NOMO-1 (cell line): ENCODE results near the gene CABCOCO1.

ENCODE experiments used
- DNase-seq, 2 experiments: peaks; one replicate each; lab custom pipeline; 2025; ENCODE audit not compliant: unreplicated experiment in 2 of 2; lab: John Stamatoyannopoulos, UW

Gene CABCOCO1

DNA sequence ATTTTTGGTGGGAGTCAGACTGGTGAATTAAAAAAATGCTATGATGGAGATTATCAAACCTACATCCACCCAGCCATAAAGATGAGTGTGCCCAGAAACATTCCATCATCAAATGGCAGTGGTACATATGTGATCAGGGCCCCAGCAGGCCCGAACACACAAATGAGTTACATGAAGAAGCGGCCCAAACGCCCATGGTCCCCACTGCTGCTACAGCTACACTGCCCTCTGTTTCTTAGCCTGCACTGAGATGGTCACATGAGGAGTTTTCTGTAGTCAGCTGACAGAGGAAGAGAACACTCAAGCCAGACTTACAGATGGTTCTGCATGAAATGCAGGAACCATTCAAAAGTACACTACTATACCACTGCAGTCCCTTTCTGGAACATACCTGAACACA is 142.4 kb downstream of the CABCOCO1 start:
- no peak for DNase-seq

DNA sequence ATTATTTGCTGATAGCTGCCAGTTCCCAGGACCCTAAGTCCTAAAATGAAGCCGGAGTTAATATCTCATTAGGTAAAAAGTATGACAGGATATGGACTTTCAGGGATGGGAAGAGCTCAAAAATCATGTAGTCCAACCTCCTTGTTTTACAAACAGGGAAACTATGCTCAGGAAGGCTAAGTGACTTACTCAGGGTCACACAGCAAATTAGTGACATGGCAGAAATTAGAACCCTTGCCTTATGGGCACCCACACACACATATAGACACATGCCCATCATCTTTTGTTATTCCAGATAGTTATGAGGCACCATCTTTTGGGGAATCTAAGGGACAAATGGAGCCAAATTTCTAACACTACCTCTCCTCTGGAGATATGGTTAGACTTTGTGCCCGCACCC is 147.5 kb downstream of the CABCOCO1 start:
- no peak for DNase-seq

DNA sequence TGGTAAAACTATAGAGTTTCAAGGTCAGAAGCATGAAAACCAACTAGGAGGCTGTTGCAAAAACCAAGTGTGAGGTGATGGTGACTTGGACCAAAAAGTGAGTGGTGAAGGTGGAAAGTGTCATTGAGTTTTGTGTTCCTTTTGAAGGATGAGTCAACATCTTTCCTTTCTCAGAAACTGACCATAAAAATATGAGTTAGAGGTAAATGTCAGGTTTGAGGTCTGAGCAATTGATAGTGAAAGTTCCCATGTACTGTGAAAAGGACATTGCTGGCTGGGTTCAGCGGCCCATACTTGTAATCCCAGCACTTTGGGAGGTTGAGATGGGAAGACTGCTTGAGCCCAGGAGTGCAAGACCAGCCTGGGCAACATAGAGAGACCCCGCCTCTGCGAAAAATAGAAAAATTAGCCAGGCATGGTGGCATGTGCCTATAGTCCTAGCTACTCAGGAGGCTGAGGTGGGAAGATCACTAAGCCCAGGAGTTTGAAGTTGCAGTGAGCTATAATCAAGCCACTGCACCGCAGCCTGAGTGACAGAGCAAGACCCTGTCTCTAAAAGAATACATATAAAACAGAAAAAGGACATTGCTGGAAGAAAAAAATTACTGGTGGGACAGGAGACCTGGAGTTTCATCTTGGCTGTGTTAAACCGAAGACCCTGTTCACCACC is 149.5 kb downstream of the CABCOCO1 start:
- DNase-seq = no peak

DNA sequence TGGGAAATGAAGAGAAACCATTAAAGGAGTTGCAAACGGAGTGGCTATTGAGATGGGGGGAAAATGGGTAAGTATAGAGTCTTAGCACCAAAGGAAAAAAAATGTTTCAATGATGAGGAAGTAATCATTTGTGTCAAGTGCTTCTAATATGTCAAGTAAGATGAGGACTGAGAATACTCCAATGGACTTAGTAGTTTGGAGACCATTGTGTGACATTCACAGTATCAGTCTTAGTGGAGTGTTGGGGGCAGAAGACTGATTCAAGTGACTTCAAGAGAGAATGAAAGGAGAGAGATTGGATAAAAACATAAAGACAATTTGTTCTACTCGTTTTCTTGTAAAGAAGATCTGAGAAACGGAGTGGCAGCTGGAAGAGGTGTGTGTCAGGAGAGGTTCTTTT is 150.2 kb downstream of the CABCOCO1 start:
- DNase-seq = no peak

DNA sequence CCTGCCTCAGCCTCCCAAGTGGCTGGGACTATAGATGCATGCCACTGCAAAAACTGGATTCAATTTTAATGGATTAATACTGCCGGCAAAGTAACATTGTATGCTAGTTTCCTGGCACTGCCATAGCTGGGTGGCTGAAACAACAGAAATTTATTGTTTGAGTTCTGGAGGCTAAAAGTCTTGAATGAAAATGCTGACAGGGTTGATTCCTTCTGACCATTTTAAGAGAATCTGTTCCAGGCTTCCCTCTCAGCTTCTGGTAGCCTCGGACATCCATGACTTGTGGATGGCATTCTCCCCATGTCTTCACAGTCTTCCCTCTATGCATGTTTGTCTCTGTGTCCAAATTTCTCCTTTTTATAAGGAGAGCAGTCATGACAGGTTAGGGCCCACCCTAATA is 151.4 kb downstream of the CABCOCO1 start:
- DNase-seq = no peak

DNA sequence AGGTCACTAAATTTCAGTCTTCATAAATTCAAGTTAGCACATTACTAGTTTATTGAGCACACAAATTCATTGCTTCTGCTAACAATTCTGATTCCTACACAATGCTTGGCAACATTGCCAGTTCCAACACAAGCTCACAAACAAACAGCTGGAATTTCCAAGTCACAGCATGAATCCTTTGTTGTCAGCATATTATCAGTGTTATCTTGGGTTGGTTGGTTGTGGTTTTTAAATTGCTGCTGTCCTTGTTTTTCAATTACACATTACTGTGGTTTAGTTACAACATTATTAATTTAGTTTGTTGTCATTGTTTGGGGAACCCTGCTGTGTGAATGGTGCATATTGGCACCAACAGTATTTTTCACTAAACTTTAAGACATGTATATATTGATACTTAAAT is 152.8 kb downstream of the CABCOCO1 start:
- no peak for DNase-seq
